NCI-H1694 treated with DMSO at 0.1 percent for 48 hours (cell line): ENCODE measurements around the gene ADAMTS20.

Source experiments
- DNase-seq: peaks from one replicate; lab custom pipeline; 2025; lab: John Stamatoyannopoulos, UW

ADAMTS20 gene

DNA sequence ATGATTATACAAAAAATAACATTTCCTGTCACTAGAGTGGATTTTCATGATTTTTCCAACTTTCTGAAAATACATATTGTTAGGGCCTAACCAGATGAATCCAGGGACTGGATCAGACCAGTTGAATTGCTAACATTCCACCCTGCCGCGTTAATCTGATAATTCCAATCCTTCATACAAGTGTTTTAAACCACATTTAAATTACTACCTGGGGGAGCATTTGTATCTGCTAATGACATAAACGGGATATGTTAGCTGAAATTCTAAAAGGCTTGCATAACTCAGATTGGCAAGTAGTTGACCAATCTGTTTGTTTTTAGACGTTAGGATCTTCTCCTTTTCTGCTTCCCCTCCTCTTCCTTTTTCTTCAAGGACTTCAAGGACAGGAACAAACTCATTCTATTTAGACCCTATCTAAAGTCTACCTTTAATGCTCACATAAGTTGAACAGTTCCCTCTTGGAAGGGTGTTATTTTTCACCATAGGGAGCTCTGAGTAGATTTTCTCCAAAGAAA lies 239.0 kb downstream of the ADAMTS20 start:
- no peak for DNase-seq

DNA sequence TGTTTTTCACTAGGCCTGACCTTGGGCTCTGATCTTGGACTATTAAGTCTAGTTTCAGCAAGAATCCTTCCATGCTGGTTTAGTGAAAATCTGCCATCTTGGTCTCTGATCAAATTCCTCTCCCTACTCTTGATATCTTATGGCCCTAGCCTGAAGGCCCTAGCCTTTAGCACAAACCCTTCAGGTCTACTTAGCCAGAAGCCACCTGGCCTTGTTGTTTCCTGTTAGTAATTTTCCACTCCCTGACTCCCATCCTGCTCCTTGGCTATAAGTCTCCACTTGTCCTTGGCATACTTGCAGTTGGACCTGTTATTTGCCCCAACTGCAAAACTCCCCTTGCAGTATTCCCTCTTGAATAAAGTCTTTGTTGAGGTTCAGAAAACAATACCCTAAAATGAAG lies 241.4 kb downstream of the ADAMTS20 start:
- DNase-seq, result no peak

DNA sequence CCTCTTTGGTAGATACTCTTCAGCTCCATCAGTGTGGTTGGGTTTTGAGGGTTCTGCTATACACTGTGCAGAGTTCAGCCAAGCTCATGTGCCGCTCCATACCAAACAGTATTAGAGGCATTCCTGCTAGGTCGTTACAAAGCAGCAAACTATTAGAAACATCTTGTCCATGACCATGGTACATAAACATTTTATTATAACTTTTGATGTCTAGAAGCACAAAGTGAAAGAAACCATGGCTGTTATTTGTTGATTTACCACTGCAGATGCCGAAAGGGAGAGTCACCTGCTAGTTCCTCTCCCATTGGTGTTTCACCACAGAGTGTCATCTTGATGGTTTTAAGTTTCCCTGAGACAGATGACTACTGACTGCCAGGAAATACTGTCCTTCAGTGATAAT lies 242.0 kb downstream of the ADAMTS20 start:
- DNase-seq, result no peak

DNA sequence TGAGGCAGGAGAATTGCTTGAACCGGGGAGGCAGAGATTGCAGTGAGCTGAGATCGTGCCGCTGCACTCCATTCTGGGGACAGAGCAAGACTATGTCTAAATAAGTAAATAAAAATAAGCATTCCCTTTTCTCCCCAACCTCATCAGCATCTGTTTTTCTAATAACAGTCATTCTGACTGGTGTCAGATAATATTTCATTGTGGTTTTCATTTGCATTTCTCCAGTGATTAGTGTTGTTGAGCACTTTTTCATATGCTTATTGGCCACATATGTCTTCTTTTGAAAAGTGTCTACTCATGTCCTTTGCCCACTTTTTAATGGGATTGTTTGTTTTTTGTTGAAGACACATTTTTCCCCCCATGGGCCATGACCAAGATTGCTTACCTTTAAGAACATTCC lies 243.2 kb downstream of the ADAMTS20 start:
- no peak for DNase-seq

DNA sequence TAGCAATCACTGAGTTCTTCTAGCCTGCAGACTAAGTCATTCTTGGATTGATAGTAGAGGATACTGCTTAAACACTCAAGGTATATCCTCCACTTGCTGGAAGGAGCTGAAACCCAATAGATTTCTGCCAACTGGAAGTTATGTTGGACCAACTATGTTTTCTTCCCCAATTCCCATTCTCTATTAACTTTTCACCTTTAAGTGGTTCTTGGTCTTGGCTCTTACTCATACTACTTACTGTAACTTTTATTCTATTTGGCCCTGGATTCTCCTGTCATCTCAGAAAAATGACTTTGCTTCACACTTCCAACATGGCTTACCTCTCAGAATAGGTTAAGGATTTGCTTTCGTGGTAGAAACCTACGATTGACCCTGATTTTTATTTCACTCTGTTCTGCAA lies 244.9 kb downstream of the ADAMTS20 start:
- no peak for DNase-seq

DNA sequence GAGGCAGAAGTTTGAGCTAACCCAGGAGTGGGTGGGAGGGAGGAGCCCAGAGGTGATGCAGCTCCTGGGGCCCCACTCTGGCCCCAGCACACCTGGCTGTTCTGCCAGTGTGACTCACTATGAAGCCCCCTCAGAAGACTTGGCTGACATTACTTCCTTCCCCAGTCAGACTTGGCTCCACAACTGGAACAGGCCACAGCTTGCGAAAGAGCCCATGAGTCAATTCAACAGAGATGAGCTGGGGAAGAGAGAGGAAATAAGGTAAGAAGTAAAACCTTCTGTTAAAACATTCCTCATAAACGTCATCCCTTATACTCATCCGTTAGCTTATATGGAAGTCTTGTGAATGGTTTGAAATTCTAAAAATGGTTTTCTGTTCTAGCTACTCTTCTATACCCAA lies 245.9 kb downstream of the ADAMTS20 start:
- DNase-seq, result no peak

DNA sequence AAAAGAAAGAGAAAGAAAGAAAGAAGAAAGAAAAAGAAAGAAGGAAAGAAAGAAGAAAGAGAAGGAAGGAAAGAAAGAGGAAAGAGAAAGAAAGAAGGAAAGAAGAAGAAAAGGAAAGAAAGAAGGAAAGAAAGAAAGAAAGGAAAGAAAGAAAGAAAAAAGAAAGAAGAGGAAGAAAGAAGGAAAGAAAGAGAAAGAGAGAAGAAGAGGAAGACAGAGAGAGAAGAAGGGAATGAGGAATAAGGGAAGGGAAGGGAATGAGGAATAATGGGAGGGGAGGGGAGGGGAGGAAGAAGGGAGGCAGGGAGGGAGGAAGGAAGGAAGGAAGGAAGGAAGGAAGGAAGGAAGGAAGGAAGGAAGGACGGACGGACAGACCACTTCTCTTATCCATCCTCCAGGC lies 246.9 kb downstream of the ADAMTS20 start:
- no peak for DNase-seq
